Suprapubic skin (tissue), 4 donors: ENCODE results near the gene RAB44. TPM values are rescaled to one million over a fixed set of nuclear protein-coding genes. Genes with fewer than 3 reads are reported as not detected.

Source experiments
- DNase-seq, 2 donors: peaks; one replicate each; pipeline ENCODE4 v3.0.0-alpha.2; 2019; ENCODE audit warnings: low spot score in 2 of 2
- H3K27ac ChIP-seq: fragments of 200-600 bp; sonication (generic); one replicate; pipeline ENCODE4 v1.5.1; 2019
- H3K27me3 ChIP-seq: fragments of 200-600 bp; sonication (generic); one replicate; pipeline ENCODE4 v1.5.1; 2019
- H3K36me3 ChIP-seq: fragments of 200-600 bp; sonication (generic); one replicate; pipeline ENCODE4 v1.5.1; 2019
- H3K4me1 ChIP-seq: fragments of 200-600 bp; sonication (generic); one replicate; pipeline ENCODE4 v1.5.1; 2019
- H3K4me3 ChIP-seq: fragments of 200-600 bp; sonication (generic); one replicate; pipeline ENCODE4 v1.5.1; 2019; ENCODE audit warnings: mild to moderate bottlenecking
- H3K9me3 ChIP-seq: fragments of 200-600 bp; sonication (generic); one replicate; pipeline ENCODE4 v1.5.1; 2019
- CTCF ChIP-seq, 2 donors: fragments of 200-600 bp in 1 of 2; fragments of 450-650 bp in 1 of 2; sonication (generic) in 1 of 2; IDR thresholded peaks; one replicate each; pipeline ENCODE4 v1.5.1; 2016 to 2019; ENCODE audit warnings: antibody characterized with exemption in 2 of 2, mild to moderate bottlenecking in 1 of 2, moderate library complexity in 1 of 2
- EP300 ChIP-seq: sonication (generic); formaldehyde crosslinking; IDR thresholded peaks from one replicate; pipeline ENCODE4 v1.6.1; 2017; ENCODE audit warnings: antibody characterized with exemption
- POLR2A ChIP-seq, 2 donors: fragments of 450-650 bp; IDR thresholded peaks; one replicate each; pipeline ENCODE4 v1.6.1; 2017; ENCODE audit warnings: antibody characterized with exemption in 2 of 2, mild to moderate bottlenecking in 2 of 2, moderate library complexity in 2 of 2
- POLR2AphosphoS5 ChIP-seq, 3 donors: sonication (generic); formaldehyde crosslinking; IDR thresholded peaks; one replicate each; pipeline ENCODE4 v1.6.1; 2017; ENCODE audit warnings: antibody characterized with exemption in 3 of 3
- WGBS: methylation state at CpG from one replicate; pipeline ENCODE4 v1.1.5; 2018; 5-methylcytosine and 5-hydroxymethylcytosine counted together
- total RNA-seq, 4 donors: library from RNA; depleted of rRNA; stranded (reverse); fragments of >200 nt; gene quantifications; one replicate each; pipeline ENCODE4 v1.1.0, GENCODE V29; 2016

Gene RAB44
- total RNA-seq, 4 donors from 2014 or later: 0.16 to 1.1 (median 0.17) TPM; not detected in 1

DNA sequence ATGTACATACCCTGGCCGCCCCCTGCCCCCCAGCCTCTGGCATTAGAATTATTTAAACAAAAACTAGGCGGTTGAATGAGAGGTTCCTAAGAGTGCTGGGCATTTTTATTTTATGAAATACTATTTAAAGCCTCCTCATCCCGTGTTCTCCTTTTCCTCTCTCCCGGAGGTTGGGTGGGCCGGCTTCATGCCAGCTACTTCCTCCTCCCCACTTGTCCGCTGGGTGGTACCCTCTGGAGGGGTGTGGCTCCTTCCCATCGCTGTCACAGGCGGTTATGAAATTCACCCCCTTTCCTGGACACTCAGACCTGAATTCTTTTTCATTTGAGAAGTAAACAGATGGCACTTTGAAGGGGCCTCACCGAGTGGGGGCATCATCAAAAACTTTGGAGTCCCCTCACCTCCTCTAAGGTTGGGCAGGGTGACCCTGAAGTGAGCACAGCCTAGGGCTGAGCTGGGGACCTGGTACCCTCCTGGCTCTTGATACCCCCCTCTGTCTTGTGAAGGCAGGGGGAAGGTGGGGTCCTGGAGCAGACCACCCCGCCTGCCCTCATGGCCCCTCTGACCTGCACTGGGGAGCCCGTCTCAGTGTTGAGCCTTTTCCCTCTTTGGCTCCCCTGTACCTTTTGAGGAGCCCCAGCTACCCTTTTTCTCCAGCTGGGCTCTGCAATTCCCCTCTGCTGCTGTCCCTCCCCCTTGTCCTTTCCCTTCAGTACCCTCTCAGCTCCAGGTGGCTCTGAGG is 11.5 kb upstream of the RAB44 start:
- peak in 1 of 2 donors; percentile 77 for DNase-seq
- Histone ChIP-seq H3K4me3 (no peak overlapping the region), H3K9me3 (no peaks in the 10 kb centered on the region), H3K27ac (no peak overlapping the region), H3K4me1 (peaks cover 53% of the 10 kb centered on the region), H3K36me3 (peaks cover 38% of the 10 kb centered on the region), H3K27me3 (no peaks in the 10 kb centered on the region)
- WGBS: 69% methylated on average over 11 of the region's 11 CpGs
- TF ChIP-seq POLR2A (IDR thresholded peaks at IDR 0.05) (no peak), CTCF (IDR thresholded peaks at IDR 0.05) (no peak), POLR2AphosphoS5 (IDR thresholded peaks at IDR 0.05) (no peak), EP300 (no peak)

DNA sequence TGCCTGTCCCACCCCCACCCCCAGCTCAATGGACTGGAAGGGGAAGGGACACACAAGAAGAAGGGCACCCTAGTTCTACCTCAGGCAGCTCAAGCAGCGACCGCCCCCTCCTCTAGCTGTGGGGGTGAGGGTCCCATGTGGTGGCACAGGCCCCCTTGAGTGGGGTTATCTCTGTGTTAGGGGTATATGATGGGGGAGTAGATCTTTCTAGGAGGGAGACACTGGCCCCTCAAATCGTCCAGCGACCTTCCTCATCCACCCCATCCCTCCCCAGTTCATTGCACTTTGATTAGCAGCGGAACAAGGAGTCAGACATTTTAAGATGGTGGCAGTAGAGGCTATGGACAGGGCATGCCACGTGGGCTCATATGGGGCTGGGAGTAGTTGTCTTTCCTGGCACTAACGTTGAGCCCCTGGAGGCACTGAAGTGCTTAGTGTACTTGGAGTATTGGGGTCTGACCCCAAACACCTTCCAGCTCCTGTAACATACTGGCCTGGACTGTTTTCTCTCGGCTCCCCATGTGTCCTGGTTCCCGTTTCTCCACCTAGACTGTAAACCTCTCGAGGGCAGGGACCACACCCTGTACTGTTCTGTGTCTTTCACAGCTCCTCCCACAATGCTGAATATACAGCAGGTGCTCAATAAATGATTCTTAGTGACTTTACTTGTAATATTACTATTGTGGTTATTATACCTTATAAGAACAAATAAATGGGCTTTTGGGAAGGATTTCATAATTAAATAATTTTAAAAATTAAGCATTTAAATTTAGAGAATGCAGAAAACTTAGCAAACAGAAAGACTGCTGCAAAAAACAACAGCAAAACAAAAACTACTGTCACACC is 10.7 kb upstream of the RAB44 start:
- Histone ChIP-seq H3K27ac (no peak overlapping the region), H3K4me3 (no peak overlapping the region), H3K27me3 (no peaks in the 10 kb centered on the region), H3K9me3 (no peaks in the 10 kb centered on the region), H3K36me3 (peaks cover 38% of the 10 kb centered on the region), H3K4me1 (peaks cover 52% of the 10 kb centered on the region)
- TF ChIP-seq POLR2A (IDR thresholded peaks at IDR 0.05) (no peak), CTCF (IDR thresholded peaks at IDR 0.05) (no peak), EP300 (no peak), POLR2AphosphoS5 (IDR thresholded peaks at IDR 0.05) (no peak)
- WGBS: 78% methylated on average over 9 of the region's 10 CpGs
- peak in 1 of 2 donors; percentile 64 for DNase-seq

GRCh38 chr6:36688063-36688738 is 9.4 kb upstream of the RAB44 start:
- no peaks in the 10 kb centered on the region for H3K27me3 ChIP-seq
- H3K4me1 ChIP-seq: peaks cover 52% of the 10 kb centered on the region
- no peak overlapping the region for H3K4me3 ChIP-seq
- 95% methylated on average over 6 of the region's 6 CpGs for WGBS
- H3K27ac ChIP-seq: no peak overlapping the region
- TF ChIP-seq CTCF (IDR thresholded peaks at IDR 0.05) (no peak), POLR2AphosphoS5 (IDR thresholded peaks at IDR 0.05) (no peak), EP300 (no peak), POLR2A (IDR thresholded peaks at IDR 0.05) (no peak)
- H3K36me3 ChIP-seq: peaks cover 38% of the 10 kb centered on the region
- H3K9me3 ChIP-seq: no peaks in the 10 kb centered on the region
- no peak for DNase-seq

GRCh38 chr6:36688739-36689075 is 8.9 kb upstream of the RAB44 start:
- peaks cover 34% of the 10 kb centered on the region for H3K36me3 ChIP-seq
- H3K4me1 ChIP-seq: peaks cover 50% of the 10 kb centered on the region
- peak in 1 of 2 donors; percentile 67 for DNase-seq
- WGBS: 92% methylated on average over 5 of the region's 5 CpGs
- no peak for TF ChIP-seq CTCF (IDR thresholded peaks at IDR 0.05)
- TF ChIP-seq POLR2AphosphoS5 (IDR thresholded peaks at IDR 0.05): no peak
- no peak for TF ChIP-seq EP300
- no peak for TF ChIP-seq POLR2A (IDR thresholded peaks at IDR 0.05)
- no peak overlapping the region for H3K4me3 ChIP-seq
- no peaks in the 10 kb centered on the region for H3K9me3 ChIP-seq
- H3K27me3 ChIP-seq: no peaks in the 10 kb centered on the region
- H3K27ac ChIP-seq: no peak overlapping the region
